Muscle of arm (tissue), 14 donors: ENCODE results near the gene C12orf50. TPM values are rescaled to one million over a fixed set of nuclear protein-coding genes. Genes with fewer than 3 reads are reported as not detected.
"Not testable (repeated sequence)": the region's sequence is repeated elsewhere in the genome, so short reads cannot be mapped to it uniquely, and the experiment has no call there.

Experiments used
- DNase-seq: peaks from one replicate; pipeline ENCODE4 v3.0.0-alpha.2; 2013
- long read RNA-seq, 11 donors: transcript quantifications; one replicate each; lab custom pipeline, GENCODE V29; 2026
- polyA plus RNA-seq, 12 donors: library from polyadenylated mRNA; unstranded; fragments of 120-200 nt; gene quantifications; one replicate each; pipeline ENCODE4 v1.2.1, GENCODE V29; 2013; ENCODE audit not compliant: insufficient read length in 12 of 12

Gene C12orf50
- polyA plus RNA-seq, result under 1 TPM in 10 of 12 donors, not detected in 2; 0.14 to 0.48 (median 0.20) TPM
- long read RNA-seq, donor 1, result 0 reads
- long read RNA-seq, donor 2, result 0 reads
- long read RNA-seq, donor 3, result 0 reads
- long read RNA-seq, donor 4, result 0 reads
- long read RNA-seq, donor 5, result 0 reads
- long read RNA-seq, donor 6, result 0 reads
- long read RNA-seq, donor 7, result 0 reads
- long read RNA-seq, donor 8, result 0 reads
- long read RNA-seq, donor 9, result 0 reads
- long read RNA-seq, donor 10, partial matches to known transcripts, result 8 of 8 reads
- long read RNA-seq, donor 10, other reads (novel, unspliced or antisense), result 0 of 8 reads
- long read RNA-seq, donor 11, result 0 reads

DNA sequence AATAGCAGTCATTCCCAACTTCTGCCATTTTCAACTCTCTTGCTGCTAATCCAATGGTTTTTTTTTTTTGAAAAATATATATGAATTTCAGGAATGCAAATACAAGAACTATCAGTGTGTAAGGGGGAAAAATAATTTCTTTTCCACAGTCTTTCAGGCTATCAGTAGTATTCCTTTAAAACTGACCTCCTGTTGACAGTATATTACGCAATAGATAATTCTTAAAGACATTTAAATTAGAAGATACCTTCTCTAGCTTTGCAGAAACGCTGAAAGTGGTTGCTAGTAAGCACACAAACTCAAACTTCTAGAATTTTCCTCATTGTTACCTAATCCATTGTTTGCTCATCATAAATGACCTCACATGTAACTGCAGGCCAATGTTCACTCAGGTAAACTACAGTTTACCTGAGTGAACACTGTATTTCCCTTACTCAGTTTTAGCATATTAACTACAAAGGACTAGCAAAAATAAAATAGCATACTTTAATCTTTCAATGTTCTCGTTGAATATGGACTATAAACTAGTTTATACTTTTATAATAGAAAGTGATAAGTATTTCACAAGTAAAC, at the start of gene C12orf50:
C12orf50 (minus strand) TSS at position 309 of the 573 bp plus-strand sequence. CDS start 2,439 bp downstream, outside the sequence.
- no peak for DNase-seq

DNA sequence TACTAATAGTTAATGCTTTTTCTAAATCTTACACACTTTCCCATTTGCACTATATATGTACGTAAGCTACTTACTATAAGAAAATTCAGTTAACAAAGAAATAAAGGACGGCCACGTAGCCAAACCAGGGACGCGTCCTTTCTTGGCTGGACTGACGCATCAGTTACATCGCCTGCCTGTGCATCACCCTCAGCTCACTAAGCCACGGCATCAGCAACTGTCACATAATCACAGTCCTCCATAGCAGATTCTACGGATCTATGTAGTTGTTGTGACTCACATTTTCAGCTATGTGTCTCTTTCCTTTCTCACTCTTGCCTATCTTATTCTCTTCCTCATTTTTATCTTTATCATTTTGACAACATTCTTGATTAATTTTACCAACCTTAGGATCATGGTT, 38.1 kb upstream of the C12orf50 start:
- no peak for DNase-seq

DNA sequence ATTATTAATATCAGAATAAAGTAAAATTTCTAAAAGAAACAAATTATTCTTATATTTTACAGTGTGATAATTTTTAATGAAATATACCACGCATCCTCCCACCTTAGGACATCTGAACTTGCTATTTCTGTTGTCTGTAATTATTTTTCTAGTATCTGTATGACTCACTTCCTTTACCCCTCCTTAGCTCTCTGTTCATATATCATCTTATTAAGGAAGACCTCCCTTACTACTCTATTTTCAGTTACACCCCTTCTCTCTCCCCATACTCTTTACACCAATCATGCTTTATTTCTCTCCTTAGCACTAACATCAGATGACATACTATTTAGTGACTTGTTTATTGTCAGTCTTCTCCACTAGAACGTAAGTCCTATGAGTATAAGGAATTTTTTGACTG, 34.2 kb upstream of the C12orf50 start:
- no peak for DNase-seq

DNA sequence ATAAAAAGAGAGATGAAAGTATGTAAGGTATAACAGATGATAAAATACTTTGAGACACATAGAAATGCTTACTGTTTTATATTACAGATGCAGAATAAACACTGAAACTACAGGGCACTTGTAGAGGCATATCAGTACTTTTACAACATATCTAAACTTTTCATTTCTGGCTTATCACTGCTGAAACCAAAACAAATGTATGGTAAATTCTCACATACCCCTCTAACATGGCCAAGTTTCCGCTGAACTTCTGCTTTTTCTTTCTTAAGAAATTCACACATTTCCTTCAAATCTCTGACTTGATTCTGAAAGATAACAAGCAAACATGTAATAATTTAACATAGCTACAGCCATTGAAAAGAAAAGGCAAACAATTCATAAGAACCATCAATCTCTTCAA, 33.3 kb upstream of the C12orf50 start:
- no peak for DNase-seq

GRCh38 chr12:88058719-88059077, 29.5 kb upstream of the C12orf50 start:
- no peak for DNase-seq

- no peak for DNase-seq
Observed at GRCh38 chr12:88057994-88058718, 29.0 kb upstream of the C12orf50 start.

DNA sequence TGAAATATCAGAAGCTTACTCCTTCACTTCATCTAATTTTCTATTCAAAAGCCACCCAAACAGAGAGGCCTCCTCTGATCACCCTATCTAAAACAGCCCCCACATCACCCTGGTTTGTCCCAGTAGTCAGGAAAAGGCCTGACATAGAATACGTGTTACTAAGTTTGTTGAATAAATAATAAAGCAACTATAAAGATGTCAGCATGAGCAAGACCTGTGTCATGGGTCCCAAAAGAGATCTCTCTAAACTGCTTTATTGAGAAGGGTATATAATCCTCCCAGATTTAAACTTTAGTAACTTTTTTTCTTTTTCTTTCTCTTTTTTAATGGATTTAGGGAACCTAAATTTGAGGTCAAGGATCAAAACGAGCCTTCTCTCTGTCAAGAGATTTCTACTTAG, 27.4 kb upstream of the C12orf50 start:
- DNase-seq, result no peak

- DNase-seq, result no peak
Observed at GRCh38 chr12:88052686-88053085, 23.5 kb upstream of the C12orf50 start.

GRCh38 chr12:88044035-88044434, 14.8 kb upstream of the C12orf50 start:
- no peak for DNase-seq

- no peak for DNase-seq
Observed at GRCh38 chr12:88037770-88038169, 8.6 kb upstream of the C12orf50 start.

DNA sequence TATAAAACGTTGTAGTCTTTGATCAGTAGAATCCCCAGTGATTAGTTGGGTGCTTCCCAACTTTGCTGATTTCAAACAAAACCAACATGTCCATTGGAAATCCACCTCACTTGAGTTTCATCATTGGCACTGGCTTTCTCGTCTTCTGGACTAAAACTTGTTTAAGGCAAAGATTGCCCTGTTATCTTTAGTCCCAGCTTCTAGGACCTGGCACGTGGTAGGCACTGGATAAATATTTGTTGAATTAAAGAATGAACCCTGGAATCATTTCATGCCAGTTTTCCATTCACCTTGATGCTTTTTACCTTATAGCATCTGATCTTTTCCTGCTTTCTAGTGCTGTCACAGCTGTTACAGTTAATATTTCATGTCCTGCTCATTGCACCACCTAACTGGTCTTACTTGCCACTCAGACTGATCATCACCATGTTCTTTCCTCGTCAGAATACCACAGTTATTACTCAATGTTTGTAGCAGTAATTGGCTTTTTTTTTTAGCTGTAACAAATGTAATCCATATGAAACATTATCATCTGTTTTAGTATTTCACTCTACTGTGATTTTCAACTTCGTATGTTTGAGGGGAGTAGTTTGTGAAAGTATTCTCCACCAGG, 7.3 kb upstream of the C12orf50 start:
- no peak for DNase-seq

DNA sequence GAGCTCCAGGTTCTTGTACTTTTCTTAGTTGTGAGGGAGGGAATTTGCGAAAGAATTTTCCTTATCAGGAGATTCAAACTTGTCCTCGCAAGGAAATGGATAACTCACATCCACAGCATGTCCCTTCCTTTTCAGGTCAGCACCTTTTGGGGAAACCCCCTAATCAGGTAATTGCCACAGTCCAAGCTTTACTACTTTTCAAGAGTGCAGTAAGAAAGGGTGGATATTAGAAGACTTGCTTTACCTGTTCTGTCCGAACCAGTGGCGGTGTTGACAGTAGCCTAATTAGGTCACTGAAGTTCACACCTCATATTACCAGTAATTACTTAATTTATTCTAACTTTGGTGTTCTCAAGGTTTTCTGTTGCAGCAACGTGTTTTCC, 6.7 kb upstream of the C12orf50 start:
- DNase-seq, result no peak

- peak; percentile 90 for DNase-seq
Observed at GRCh38 chr12:88035271-88035906, 6.2 kb upstream of the C12orf50 start.

DNA sequence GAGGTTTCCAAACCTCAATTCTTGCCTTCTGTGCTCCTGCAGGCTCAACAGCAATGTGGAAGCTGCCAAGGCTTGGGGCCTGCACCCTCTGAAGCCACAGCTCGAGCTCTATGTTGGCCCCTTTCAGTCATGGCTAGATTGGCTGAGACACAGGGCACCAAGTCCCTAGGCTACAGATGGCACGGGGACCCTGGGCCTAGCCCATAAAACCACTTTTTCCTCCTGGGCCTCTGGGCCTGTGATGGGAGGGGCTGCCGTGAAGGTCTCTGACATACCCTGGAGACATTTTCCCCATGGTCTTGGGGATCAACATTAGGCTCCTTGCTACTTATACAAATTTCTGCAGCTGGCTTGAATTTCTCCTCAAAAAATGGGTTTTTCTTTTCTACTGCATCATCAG, 2.0 kb upstream of the C12orf50 start:
- not testable (repeated sequence) for DNase-seq

DNA sequence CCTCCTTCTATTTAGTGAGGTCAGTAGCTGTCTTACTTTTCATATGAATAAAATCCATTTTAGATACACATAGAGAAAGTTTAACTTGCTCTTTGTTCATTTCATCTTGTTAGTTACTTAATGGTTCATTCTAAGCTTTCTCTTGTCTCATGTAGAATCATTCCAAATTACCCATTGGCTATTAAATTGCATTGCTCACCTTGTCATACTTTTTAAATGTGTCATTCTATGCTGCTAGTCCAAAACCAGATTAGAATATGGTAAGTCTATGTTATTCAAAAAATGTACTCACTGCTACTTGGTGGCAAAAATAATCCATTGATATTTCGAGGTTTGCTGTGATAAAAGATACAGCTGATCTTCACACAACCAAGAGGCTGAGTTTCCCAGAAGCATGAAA, 3.0 kb downstream of the C12orf50 start:
- DNase-seq, result no peak

DNA sequence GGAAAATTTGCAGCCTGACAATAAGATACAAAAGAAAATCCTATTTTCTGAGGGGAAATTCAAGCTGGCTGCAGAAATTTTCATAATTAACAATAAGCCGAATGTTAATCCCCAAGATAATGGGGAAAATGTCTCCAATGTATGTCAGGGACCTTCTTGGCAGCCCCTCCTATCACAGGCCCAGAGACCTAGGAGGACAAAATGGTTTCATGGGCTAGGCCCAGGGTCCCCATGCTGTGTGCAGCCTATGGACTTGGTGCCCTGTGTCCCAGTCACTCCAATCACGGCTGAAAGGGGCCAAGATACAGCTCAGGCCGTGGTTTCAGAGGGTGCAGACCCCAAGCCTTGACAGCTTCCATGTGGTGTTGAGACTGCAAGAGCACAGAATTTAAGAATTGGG, 11.2 kb downstream of the C12orf50 start:
- no peak for DNase-seq

DNA sequence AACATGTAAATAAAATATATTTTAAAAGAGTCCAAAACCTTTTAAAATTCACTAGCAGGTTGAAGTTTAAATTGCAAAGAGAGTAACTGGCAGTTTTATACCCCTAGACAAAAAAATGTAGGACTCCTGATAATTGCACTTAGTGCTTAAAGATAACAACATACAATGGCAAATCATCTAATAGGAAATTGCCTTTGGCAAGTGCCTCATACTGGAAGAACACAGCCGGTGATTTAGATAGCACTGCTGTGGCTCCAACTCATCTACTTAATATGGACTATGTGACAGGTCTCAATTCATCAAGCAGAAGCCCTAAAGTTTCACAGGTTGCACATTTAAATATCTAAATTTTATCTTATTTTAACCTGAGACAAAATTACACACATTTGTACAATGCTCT, 13.4 kb downstream of the C12orf50 start:
- DNase-seq, result no peak

- DNase-seq, result no peak
Observed at GRCh38 chr12:88011755-88012154, 17.4 kb downstream of the C12orf50 start.

- DNase-seq, result no peak
Observed at GRCh38 chr12:88006351-88006750, 22.9 kb downstream of the C12orf50 start.

GRCh38 chr12:88001327-88001726, 27.9 kb downstream of the C12orf50 start:
- no peak for DNase-seq

- peak; percentile 69 for DNase-seq
Observed at GRCh38 chr12:87995581-87996178, 33.5 kb downstream of the C12orf50 start.

DNA sequence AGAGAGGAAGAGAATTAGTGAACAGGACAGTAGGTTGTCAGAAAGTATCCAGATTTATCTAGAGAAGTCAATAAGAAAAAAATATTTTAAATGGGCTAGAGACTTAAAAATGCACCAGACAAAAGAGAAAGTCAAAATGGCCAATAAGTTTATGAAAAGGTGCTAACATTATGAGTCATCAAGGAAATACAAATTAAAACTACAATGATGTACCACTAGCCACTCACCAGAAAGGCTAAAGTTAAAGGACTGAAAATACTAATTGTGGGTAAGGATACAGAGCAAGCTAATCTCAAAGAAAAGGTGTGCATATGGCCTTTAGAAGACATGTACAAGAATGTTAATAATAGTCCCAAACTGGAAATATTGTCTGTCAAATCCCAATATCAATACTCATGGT, 37.7 kb downstream of the C12orf50 start:
- DNase-seq, result no peak
